Panc1 (cell line): ENCODE measurements around the gene DNM3. TPM values are rescaled to one million over a fixed set of nuclear protein-coding genes. Genes with fewer than 3 reads are reported as not detected.

Source experiments
- ATAC-seq: fragments of 200-7000 bp; cut with Tn5 transposase; 2 replicates; pipeline ENCODE4 v1.9.1; 2020; ENCODE audit warnings: mild to moderate bottlenecking, moderate library complexity
- BruUV-seq: library from RNA; stranded (reverse); fragments of 400-500 nt; replicated peaks from 2 replicates; lab custom pipeline; 2021; lab: Mats Ljungman, UMichigan
- CTCF ChIA-PET: fragments of 300-600 bp; sonication (Branson Sonifier 250); formaldehyde crosslinking; loops from one replicate; lab custom pipeline; 2022; ENCODE audit warnings: antibody characterized with exemption; lab: Charles Lee
- POLR2A ChIA-PET: fragments of 300-600 bp; sonication (Branson Sonifier 250); formaldehyde crosslinking; loops from one replicate; lab custom pipeline; 2022; ENCODE audit warnings: antibody characterized with exemption; lab: Charles Lee
- DNase-seq: peaks from one replicate; pipeline ENCODE4 v3.0.0-alpha.2; 2010; ENCODE audit warnings: low read depth, low spot score
- H3K27ac ChIP-seq: 2 replicates; pipeline ENCODE4 v1.5.1; 2011; ENCODE audit warnings: mild to moderate bottlenecking, low read length, inconsistent platforms
- H3K27me3 ChIP-seq: fragments of 200-500 bp; sonication (Bioruptor generic); 2 replicates; pipeline ENCODE4 v1.6.0; 2014; ENCODE audit warnings: low read length, inconsistent platforms; ENCODE audit not compliant: control insufficient read depth, insufficient read depth
- H3K36me3 ChIP-seq: fragments of 200-500 bp; sonication (Bioruptor generic); 2 replicates; pipeline ENCODE4 v1.5.1; 2014; ENCODE audit warnings: inconsistent platforms, mild to moderate bottlenecking, low read length, moderate library complexity; ENCODE audit not compliant: control insufficient read depth, insufficient read depth
- H3K4me1 ChIP-seq: 2 replicates; pipeline ENCODE4 v1.5.1; 2011; ENCODE audit warnings: inconsistent platforms, mild to moderate bottlenecking, low read length, moderate library complexity; ENCODE audit not compliant: control insufficient read depth, insufficient read depth
- H3K4me3 ChIP-seq, 2 experiments: 2 replicates each; pipeline ENCODE4 v1.5.1; 2011 to 2012; ENCODE audit warnings: low read depth in 2 of 2, low read length in 2 of 2, mild to moderate bottlenecking in 2 of 2, inconsistent platforms in 1 of 2, moderate library complexity in 1 of 2
- H3K9me3 ChIP-seq: fragments of 200-500 bp; sonication (Bioruptor generic); 2 replicates; pipeline ENCODE4 v1.5.1; 2014; ENCODE audit warnings: low read depth, mild to moderate bottlenecking, inconsistent platforms, low read length, moderate library complexity; ENCODE audit not compliant: control insufficient read depth, insufficient read depth
- CTCF ChIP-seq: fragments of 450-650 bp; IDR thresholded peaks from 2 replicates; pipeline ENCODE4 v1.5.1; 2017; ENCODE audit warnings: mild to moderate bottlenecking
- POLR2AphosphoS5 ChIP-seq: IDR thresholded peaks from 2 replicates; pipeline ENCODE4 v1.6.1; 2012; ENCODE audit warnings: mild to moderate bottlenecking, low read depth, low read length, moderate library complexity
- SIN3A ChIP-seq: IDR thresholded peaks from 2 replicates; pipeline ENCODE4 v1.6.1; 2012; ENCODE audit warnings: low read depth, mild to moderate bottlenecking, low read length, moderate library complexity, borderline replicate concordance; ENCODE audit not compliant: insufficient read depth
- TCF7L2 ChIP-seq: IDR thresholded peaks from 2 replicates; pipeline ENCODE4 v1.6.1; 2011; ENCODE audit warnings: mild to moderate bottlenecking, low read depth, low read length, inconsistent platforms
- in situ Hi-C: cut with HindIII; loops from 2 replicates; pipeline ENCODE4 v1.10.0; 2016; ENCODE audit warnings: low sequenced_read_pairs, low pct_unique_long_range_greater_than_20kb
- intact Hi-C: fragments of 100-400 bp; cut with micrococcal nuclease; formaldehyde crosslinking; loops from one replicate; pipeline ENCODE4 v1.10.0; 2022; ENCODE audit not compliant: unreplicated experiment
- total RNA-seq: library from RNA; stranded (reverse); gene quantifications from one replicate; pipeline ENCODE4 v1.2.1, GENCODE V29; 2021; ENCODE audit not compliant: unreplicated experiment
- TF ChIP-seq, protein P1 (sequence below), 2 experiments: IDR thresholded peaks; 2 replicates each; pipeline ENCODE4 v1.6.1; 2011 to 2012; ENCODE audit warnings: low read depth in 2 of 2, control low read depth in 1 of 2, low read length in 1 of 2, mild to moderate bottlenecking in 1 of 2, moderate library complexity in 1 of 2; ENCODE audit not compliant: insufficient read depth in 1 of 2

Gene DNM3
- total RNA-seq, 1 experiment from 2014 or later: 0.46 TPM

DNA sequence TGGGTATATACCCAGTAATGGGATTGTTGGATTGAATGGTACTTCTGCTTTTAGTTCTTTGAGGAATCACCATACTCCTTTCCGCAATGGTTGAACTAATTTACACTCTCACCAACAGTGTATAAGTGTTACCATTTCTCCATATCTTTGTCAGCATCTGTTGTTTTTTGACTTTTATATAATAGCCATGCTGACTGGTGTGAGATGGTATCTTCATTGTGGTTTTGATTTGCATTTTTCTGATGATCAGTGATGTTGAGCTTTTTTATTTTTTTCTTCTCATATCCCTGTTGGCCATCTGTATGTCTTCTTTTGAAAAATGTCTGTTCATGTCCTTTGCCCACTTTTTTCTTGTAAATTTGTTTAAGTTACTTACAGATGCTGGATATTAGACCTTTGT is 14.1 kb downstream of the DNM3 start:
- Histone ChIP-seq H3K27ac (no peak overlapping the region), H3K27me3 (no peaks in the 10 kb centered on the region; the same call in 1 of the 2 replicates), H3K9me3 (no peaks in the 10 kb centered on the region), H3K4me1 (no peaks in the 10 kb centered on the region), H3K36me3 (no peaks in the 10 kb centered on the region), H3K4me3 (no peak overlapping the region)
- TF ChIP-seq, protein P1, sequence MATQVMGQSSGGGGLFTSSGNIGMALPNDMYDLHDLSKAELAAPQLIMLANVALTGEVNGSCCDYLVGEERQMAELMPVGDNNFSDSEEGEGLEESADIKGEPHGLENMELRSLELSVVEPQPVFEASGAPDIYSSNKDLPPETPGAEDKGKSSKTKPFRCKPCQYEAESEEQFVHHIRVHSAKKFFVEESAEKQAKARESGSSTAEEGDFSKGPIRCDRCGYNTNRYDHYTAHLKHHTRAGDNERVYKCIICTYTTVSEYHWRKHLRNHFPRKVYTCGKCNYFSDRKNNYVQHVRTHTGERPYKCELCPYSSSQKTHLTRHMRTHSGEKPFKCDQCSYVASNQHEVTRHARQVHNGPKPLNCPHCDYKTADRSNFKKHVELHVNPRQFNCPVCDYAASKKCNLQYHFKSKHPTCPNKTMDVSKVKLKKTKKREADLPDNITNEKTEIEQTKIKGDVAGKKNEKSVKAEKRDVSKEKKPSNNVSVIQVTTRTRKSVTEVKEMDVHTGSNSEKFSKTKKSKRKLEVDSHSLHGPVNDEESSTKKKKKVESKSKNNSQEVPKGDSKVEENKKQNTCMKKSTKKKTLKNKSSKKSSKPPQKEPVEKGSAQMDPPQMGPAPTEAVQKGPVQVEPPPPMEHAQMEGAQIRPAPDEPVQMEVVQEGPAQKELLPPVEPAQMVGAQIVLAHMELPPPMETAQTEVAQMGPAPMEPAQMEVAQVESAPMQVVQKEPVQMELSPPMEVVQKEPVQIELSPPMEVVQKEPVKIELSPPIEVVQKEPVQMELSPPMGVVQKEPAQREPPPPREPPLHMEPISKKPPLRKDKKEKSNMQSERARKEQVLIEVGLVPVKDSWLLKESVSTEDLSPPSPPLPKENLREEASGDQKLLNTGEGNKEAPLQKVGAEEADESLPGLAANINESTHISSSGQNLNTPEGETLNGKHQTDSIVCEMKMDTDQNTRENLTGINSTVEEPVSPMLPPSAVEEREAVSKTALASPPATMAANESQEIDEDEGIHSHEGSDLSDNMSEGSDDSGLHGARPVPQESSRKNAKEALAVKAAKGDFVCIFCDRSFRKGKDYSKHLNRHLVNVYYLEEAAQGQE (IDR thresholded peaks at IDR 0.05; ENCODE audit: insufficient read depth in 1 of 2, low read depth in 2 of 2, low read length in 1 of 2): no peak
- TF ChIP-seq TCF7L2 (no peak), SIN3A (no peak), CTCF (no peak), POLR2AphosphoS5 (no peak)
- intact Hi-C loops (no loop called here), in situ Hi-C loops (no loop called here)
- POLR2A ChIA-PET: no interaction called here
- BruUV-seq: no TSS peak
- DNase-seq (no peak), ATAC-seq (no peak)
- CTCF ChIA-PET: no interaction called here

DNA sequence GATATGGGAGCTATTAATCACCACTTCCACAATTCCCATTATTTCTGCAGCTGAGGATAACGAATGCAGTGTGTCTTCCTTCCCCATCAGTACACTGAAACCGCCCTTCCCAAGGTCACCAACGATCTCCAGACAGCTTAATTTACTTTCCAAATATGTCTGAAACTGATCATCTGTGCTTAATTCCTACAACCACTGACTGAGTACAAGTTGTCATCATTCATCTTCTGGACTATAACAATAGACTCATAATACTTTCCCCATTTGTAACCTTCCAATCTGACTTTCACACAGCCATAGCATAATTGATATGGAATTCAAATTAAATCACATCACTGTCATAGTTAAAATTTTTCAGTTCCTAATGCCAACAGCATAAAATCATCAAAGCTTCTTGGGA is 17.4 kb downstream of the DNM3 start:
- intact Hi-C loops (no loop called here), in situ Hi-C loops (no loop called here)
- CTCF ChIA-PET: no interaction called here
- no peaks in the 10 kb centered on the region for H3K9me3 ChIP-seq
- no peak overlapping the region for H3K4me3 ChIP-seq
- ATAC-seq (no peak), DNase-seq (no peak)
- no peak for TF ChIP-seq TCF7L2
- TF ChIP-seq CTCF: no peak
- TF ChIP-seq POLR2AphosphoS5: no peak
- no peak for TF ChIP-seq SIN3A
- TF ChIP-seq, protein P1 (IDR thresholded peaks at IDR 0.05; ENCODE audit: insufficient read depth in 1 of 2, low read depth in 2 of 2, low read length in 1 of 2): no peak
- H3K4me1 ChIP-seq: no peaks in the 10 kb centered on the region
- H3K27ac ChIP-seq: no peak overlapping the region
- no TSS peak for BruUV-seq
- H3K27me3 ChIP-seq: no peaks in the 10 kb centered on the region
- no peaks in the 10 kb centered on the region for H3K36me3 ChIP-seq
- POLR2A ChIA-PET: no interaction called here
